GM12865 (cell line): ENCODE data around the gene OR52E1.

Experiments used
- DNase-seq: peaks from one replicate; pipeline ENCODE4 v3.0.0; 2010; ENCODE audit warnings: low read depth
- H3K4me3 ChIP-seq: 2 replicates; pipeline ENCODE4 v1.5.1; 2011; ENCODE audit warnings: mild to moderate bottlenecking, low read depth, low read length, control low read depth
- TF ChIP-seq, protein P1 (sequence below): IDR thresholded peaks from 2 replicates; pipeline ENCODE4 v1.5.1; 2011; ENCODE audit warnings: low read length, control low read depth, low read depth, inconsistent platforms; ENCODE audit not compliant: insufficient read depth; ENCODE audit errors: missing control alignments

Gene OR52E1

DNA sequence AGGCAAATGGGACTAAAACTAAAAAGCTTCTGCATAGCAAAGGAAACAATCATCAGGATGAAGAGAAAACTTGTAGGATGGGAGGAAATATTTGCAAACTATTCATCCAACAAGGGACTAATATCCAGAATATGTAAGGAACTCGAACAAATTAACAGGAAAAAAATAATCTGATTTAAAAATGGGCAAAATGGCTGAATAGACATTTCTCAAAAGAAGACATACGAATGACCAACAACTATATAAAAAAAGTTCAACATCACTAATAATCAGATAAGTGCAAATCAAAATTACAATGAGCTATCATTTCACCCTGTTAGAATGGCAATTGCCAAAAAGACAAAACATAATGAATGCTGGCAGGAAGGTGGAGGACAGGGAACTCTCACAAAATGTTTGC lies 12.0 kb downstream of the OR52E1 start:
- H3K4me3 ChIP-seq = no peak overlapping the region
- TF ChIP-seq, protein P1, sequence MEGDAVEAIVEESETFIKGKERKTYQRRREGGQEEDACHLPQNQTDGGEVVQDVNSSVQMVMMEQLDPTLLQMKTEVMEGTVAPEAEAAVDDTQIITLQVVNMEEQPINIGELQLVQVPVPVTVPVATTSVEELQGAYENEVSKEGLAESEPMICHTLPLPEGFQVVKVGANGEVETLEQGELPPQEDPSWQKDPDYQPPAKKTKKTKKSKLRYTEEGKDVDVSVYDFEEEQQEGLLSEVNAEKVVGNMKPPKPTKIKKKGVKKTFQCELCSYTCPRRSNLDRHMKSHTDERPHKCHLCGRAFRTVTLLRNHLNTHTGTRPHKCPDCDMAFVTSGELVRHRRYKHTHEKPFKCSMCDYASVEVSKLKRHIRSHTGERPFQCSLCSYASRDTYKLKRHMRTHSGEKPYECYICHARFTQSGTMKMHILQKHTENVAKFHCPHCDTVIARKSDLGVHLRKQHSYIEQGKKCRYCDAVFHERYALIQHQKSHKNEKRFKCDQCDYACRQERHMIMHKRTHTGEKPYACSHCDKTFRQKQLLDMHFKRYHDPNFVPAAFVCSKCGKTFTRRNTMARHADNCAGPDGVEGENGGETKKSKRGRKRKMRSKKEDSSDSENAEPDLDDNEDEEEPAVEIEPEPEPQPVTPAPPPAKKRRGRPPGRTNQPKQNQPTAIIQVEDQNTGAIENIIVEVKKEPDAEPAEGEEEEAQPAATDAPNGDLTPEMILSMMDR = no peak

DNA sequence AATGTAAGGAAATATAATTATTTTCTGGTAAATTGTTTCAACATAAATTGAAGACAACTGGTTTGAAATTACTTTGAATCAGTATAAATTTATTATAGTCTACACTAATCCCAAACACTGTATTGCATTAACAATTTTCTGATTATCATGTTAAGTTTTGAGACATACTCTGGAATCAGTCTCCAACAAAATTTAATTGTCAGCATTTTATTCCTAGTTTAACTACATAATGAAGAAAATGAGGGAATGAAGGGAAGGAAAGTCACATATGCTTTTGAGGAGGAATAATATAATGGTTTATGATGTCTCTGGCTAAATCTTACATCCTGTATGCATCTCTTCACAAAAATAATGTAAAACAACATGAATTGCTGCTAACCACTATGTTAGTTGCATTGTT lies 14.2 kb downstream of the OR52E1 start:
- no peak overlapping the region for H3K4me3 ChIP-seq
- no peak for DNase-seq
- TF ChIP-seq, protein P1 = no peak

More for the DNA sequence above, 12.0 kb downstream of the OR52E1 start:
- no peak for DNase-seq

DNA sequence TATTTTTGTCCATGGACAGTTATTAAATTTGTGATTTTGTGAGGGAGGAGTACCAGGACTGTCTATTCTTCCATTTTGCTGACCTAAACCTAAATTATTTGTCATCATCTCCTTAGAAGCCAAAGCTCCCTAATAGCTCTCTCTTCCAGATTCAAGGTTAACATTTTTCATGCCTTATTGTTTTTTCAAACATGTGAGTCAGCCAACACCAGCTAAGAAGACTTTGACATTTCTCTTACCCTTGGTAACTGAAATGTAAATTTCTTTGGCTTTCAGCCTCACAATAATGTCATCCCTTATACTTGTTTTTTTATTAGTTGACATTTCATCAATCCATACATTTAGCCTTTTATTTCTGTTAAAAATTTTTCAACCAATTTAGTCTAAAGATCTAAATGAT lies 19.2 kb downstream of the OR52E1 start:
- DNase-seq = no peak
- no peak overlapping the region for H3K4me3 ChIP-seq
- TF ChIP-seq, protein P1 = no peak

DNA sequence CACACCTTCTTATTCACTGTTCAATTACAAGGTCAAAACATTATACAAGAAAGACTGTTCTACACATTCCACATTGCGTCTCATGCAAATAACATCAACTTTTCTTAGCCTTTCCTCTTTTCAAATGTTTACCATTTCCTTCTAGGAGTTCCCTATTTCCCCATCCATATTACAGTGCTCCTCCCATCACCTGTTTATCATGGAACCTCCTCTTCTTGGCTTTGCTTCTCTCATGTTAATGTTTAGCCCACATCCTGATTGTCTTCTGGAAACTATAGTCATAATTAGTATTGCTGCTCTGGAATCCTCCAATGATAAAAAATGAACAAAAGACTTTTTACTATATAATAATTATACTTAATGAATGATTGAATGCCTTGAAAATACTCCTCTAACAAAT lies 21.3 kb downstream of the OR52E1 start:
- DNase-seq = no peak
- no peak overlapping the region for H3K4me3 ChIP-seq
- TF ChIP-seq, protein P1 = no peak

DNA sequence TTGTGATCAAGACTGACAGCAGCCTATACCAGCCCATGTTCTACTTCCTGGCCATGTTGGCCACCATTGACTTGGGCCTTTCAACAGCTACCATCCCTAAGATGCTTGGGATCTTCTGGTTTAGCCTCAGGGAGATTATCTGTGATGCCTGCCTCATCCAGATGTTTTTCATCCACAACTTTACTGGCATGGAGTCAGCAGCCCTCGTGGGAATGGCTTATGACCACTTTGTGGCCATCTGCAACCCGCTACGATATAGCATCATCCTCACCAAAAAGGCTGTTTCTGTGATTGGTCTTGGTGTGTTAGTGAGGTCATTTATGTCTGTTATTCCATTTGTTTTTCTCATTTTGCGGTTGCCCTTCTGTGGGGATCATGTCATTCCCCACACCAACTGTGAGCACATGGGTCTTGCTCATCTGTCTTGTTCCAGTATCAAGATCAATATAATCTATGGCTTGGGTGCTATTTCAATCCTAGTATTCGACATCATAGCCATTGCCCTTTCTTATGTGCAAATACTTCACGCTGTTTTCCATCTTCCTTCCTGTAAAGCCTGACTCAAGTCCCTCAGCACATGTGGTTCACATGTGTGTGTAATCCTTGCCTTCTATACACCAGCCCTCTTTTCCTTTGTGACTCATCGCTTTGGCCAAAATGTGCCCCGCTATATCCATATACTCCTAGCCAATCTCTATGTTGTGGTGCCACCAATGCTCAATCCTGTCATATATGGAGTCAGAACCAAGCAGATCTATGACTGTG lies 23.6 kb downstream of the OR52E1 start:
- TF ChIP-seq, protein P1 = no peak
- no peak overlapping the region for H3K4me3 ChIP-seq
- DNase-seq = no peak

DNA sequence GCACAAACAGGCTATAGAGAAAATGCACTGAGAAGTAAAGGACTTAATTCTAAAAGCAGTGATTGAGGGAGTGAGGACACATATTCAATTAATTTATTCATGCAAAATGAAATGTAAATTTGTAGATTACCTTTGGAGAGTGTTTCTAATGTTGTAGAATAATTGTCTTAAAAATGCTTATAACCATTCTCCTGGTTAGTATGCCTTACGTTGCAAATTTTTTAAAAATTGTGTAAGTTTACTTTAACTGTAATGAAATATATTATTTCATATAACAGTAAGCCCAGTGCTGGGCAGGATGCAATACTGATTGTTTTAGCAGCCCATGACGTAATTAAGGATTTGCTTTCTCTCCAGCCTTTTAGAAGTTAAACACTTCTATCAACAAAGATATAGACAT lies 26.6 kb downstream of the OR52E1 start:
- TF ChIP-seq, protein P1 = no peak
- no peak overlapping the region for H3K4me3 ChIP-seq
- no peak for DNase-seq

DNA sequence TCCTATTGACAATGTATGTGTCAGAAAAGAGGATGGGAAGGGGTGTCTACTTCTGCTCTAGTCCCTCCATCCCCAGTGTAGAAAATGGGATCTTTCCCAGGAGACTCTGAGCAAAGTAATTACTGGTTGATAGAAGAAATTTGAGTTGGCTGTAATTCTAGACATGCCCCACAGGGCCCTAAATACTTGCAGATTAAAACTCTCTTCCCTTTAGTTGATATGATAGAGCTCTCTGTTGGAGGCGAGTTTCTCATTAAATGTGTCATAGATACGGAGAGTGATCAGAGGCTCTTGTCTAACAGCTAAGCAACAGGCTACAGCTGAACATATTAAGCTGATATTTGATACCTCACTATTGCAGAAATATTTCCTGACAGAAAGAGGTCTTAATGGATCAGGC lies 32.9 kb downstream of the OR52E1 start:
- TF ChIP-seq, protein P1 = no peak

More for the DNA sequence above, 32.9 kb downstream of the OR52E1 start:
- no peak for DNase-seq
- H3K4me3 ChIP-seq = no peak overlapping the region
